HL-60 (cell line): ENCODE data around the gene DLEU7.

ENCODE experiments used
- DNase-seq, 2 experiments: peaks; one replicate each; pipeline ENCODE4 v3.0.0-alpha.2; 2010 to 2020; ENCODE audit warnings: low read depth in 1 of 2, low spot score in 1 of 2
- H3K27ac ChIP-seq: fragments of 250-450 bp; sonication (Bioruptor Pico); replicated peaks from 2 replicates; pipeline ENCODE4 v1.5.1; 2020; ENCODE audit warnings: mild to moderate bottlenecking, moderate library complexity
- H3K27me3 ChIP-seq: fragments of 250-450 bp; sonication (Bioruptor Pico); 2 replicates; pipeline ENCODE4 v1.5.1; 2021; ENCODE audit warnings: mild to moderate bottlenecking, moderate library complexity; ENCODE audit not compliant: insufficient read depth, poor library complexity, severe bottlenecking
- H3K4me3 ChIP-seq: replicated peaks from 2 replicates; pipeline ENCODE4 v1.5.1; 2011; ENCODE audit warnings: mild to moderate bottlenecking, control low read depth, low read length; ENCODE audit not compliant: insufficient read depth
- GABPA ChIP-seq: IDR thresholded peaks from 2 replicates; pipeline ENCODE4 v1.6.1; 2012; ENCODE audit warnings: low read depth
- POLR2AphosphoS5 ChIP-seq: IDR thresholded peaks from 2 replicates; pipeline ENCODE4 v1.6.1; 2012; ENCODE audit warnings: low read depth
- REST ChIP-seq: IDR thresholded peaks from 2 replicates; pipeline ENCODE4 v1.6.1; 2012; ENCODE audit warnings: low read depth; ENCODE audit not compliant: insufficient replicate concordance
- SPI1 ChIP-seq: IDR thresholded peaks from 2 replicates; pipeline ENCODE4 v1.6.1; 2012; ENCODE audit warnings: low read depth, mild to moderate bottlenecking, borderline replicate concordance
- TF ChIP-seq, protein P1 (sequence below): IDR thresholded peaks from one replicate; pipeline ENCODE4 v1.5.1; 2011; ENCODE audit warnings: low read length, control low read depth, inconsistent platforms; ENCODE audit not compliant: insufficient read depth

The DLEU7 gene

DNA sequence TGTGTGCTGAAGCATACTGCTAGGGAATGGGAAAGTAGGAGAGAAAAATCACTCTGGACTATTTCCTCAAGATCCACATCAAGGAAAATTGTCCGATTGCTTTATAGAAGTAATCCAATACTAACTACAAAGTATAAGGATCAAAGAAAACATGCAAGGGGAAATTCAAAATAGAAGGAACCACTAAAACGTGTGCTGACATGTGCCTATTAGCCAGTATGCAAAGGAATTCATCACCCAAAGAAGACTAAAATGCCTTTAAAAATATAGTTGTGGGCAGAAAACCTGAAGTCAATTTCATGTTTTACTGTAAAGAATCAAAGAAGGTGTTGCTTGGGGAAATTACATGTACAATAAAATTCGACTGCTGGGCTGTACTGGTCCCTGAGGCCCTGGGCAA is 14.3 kb downstream of the DLEU7 start:
- no peak overlapping the region for H3K27ac ChIP-seq
- H3K4me3 ChIP-seq = no peak overlapping the region
- TF ChIP-seq SPI1 (no peak), GABPA (no peak), REST (no peak), POLR2AphosphoS5 (no peak)
- TF ChIP-seq, protein P1, sequence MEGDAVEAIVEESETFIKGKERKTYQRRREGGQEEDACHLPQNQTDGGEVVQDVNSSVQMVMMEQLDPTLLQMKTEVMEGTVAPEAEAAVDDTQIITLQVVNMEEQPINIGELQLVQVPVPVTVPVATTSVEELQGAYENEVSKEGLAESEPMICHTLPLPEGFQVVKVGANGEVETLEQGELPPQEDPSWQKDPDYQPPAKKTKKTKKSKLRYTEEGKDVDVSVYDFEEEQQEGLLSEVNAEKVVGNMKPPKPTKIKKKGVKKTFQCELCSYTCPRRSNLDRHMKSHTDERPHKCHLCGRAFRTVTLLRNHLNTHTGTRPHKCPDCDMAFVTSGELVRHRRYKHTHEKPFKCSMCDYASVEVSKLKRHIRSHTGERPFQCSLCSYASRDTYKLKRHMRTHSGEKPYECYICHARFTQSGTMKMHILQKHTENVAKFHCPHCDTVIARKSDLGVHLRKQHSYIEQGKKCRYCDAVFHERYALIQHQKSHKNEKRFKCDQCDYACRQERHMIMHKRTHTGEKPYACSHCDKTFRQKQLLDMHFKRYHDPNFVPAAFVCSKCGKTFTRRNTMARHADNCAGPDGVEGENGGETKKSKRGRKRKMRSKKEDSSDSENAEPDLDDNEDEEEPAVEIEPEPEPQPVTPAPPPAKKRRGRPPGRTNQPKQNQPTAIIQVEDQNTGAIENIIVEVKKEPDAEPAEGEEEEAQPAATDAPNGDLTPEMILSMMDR = no peak
- H3K27me3 ChIP-seq = no peaks in the 10 kb centered on the region
- no peak for DNase-seq

GRCh38 chr13:50826035-50826434 is 17.5 kb downstream of the DLEU7 start:
- TF ChIP-seq GABPA (no peak), REST (no peak), SPI1 (no peak), POLR2AphosphoS5 (no peak)
- TF ChIP-seq, protein P1 = no peak
- H3K4me3 ChIP-seq = no peak overlapping the region
- no peaks in the 10 kb centered on the region for H3K27me3 ChIP-seq
- no peak overlapping the region for H3K27ac ChIP-seq
- no peak for DNase-seq

DNA sequence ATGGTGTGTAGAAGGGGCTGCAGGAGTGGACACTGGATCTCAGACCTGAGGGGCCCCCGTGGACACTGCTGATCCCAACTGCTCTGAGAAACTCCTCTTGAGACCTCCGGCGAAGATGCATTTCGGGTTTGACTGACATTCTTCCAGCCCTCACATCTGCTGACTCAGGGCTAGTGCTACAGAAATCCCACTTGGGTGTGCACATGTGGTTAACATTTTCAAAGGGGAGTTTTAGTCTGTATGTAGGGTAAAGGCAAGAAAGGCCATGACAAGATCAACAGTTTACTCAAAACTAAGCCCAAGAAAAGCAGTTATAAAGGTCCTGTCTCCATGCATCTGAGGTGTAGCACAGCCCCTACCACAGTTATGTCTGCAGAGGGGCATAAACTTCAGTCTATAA is 31.2 kb downstream of the DLEU7 start:
- Histone ChIP-seq H3K27ac (no peak overlapping the region), H3K27me3 (no peaks in the 10 kb centered on the region)

More for the DNA sequence above, 31.2 kb downstream of the DLEU7 start:
- no peak overlapping the region for H3K4me3 ChIP-seq
- DNase-seq = no peak
- TF ChIP-seq GABPA = no peak
- TF ChIP-seq REST = no peak
- no peak for TF ChIP-seq POLR2AphosphoS5
- no peak for TF ChIP-seq SPI1
- TF ChIP-seq, protein P1 = no peak
